GM21381 (cell line): ENCODE measurements around the gene ABCB4.
"Not testable (repeated sequence)": the region's sequence is repeated elsewhere in the genome, so short reads cannot be mapped to it uniquely, and the experiment has no call there.

Experiments used
- ATAC-seq: cut with Tn5 transposase; IDR thresholded peaks from one replicate; pipeline ENCODE4 v1.9.1; 2021; ENCODE audit warnings: mild to moderate bottlenecking, moderate library complexity; ENCODE audit not compliant: unreplicated experiment

ABCB4 gene

GRCh38 chr7:87479951-87480350 is 4.5 kb upstream of the ABCB4 start:
- ATAC-seq: no peak

GRCh38 chr7:87476179-87476557 is 688 bp upstream of the ABCB4 start:
- no peak for ATAC-seq

- ATAC-seq: peak; percentile 69
These were observed 734 bp downstream of the ABCB4 start for GRCh38 chr7:87474533-87475358.

DNA sequence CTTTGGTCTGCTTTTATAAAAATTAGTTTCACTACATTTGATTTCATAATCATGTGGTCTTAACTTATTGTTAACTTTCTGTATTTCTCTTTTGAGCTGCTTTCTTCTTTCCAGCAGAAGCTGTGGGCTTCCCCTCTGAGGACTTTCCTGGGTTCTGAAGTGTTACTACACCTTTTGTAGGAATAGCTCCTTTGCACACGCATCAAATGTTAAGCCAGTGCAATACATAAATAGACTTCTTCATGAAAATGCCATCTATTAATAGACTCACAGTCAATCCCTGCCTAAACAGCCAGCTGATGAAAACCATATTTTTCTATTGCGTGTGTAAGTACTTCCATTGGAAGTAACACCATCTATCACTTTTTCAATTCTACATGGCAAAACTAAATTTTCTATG is 1.5 kb downstream of the ABCB4 start:
- no peak for ATAC-seq

GRCh38 chr7:87473192-87473591 is 2.3 kb downstream of the ABCB4 start:
- ATAC-seq: no peak

- ATAC-seq: no peak
These were observed 4.0 kb downstream of the ABCB4 start for GRCh38 chr7:87471473-87471872.

DNA sequence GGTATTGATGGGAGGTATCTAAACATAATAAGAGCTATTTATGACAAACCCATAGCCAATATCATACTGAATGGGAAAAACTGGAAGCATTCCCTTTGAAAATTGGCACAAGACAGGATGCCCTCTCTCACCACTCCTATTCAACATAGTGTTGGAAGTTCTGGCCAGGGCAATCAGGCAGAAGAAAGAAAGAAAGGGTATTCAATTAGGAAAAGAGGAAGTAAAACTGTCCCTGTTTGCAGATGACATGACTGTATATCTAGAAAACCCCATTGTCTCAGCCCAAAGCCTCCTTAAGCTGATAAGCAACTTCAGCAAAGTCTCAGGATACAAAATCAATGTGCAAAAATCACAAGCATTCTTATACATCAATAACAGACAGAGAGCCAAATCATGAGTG is 6.3 kb downstream of the ABCB4 start:
- not testable (repeated sequence) for ATAC-seq

GRCh38 chr7:87465534-87465880 is 10.0 kb downstream of the ABCB4 start:
- not testable (repeated sequence) for ATAC-seq

GRCh38 chr7:87464830-87465533 is 10.5 kb downstream of the ABCB4 start:
- ATAC-seq: not testable (repeated sequence)

GRCh38 chr7:87463982-87464381 is 11.5 kb downstream of the ABCB4 start:
- no peak for ATAC-seq

- ATAC-seq: not testable (repeated sequence)
These were observed 15.0 kb downstream of the ABCB4 start for GRCh38 chr7:87460444-87460843.

DNA sequence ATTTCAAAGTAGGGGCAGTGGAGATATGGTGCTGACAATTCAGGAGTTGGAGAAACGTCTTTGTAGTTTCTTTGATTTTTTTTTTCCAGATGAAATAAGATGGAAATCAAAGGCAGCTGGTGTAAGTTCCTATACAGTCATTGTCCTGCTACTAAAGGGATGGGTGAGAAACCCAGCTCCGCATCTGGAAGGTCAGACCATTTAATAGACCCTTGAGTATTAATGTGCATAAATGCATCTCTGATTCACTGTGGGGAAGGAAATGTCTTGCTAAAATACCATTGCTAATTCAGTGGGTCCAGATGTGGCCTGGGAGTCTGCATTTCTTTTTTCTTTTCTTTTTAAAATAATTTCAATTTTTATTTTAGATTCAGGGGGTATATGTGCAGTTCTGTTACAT is 15.5 kb downstream of the ABCB4 start:
- no peak for ATAC-seq

DNA sequence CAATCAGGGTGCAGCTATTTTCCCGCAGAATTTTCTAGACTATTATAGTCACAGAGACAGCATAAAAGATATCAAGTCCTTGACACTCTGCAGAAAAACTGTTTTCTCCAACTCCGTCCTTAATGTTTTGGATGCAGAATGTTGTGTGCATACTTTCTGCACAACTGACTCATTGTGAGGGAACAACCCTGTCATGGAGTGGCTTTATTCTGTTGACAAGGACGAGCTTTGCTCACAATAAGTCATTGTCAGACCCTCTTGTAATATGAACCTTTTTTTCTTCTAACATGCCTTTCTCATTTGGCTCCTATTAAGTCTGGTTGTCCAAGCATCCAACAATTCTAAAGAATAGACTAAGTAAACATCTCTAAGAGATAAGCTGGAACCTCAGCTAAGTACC is 17.3 kb downstream of the ABCB4 start:
- ATAC-seq: no peak

DNA sequence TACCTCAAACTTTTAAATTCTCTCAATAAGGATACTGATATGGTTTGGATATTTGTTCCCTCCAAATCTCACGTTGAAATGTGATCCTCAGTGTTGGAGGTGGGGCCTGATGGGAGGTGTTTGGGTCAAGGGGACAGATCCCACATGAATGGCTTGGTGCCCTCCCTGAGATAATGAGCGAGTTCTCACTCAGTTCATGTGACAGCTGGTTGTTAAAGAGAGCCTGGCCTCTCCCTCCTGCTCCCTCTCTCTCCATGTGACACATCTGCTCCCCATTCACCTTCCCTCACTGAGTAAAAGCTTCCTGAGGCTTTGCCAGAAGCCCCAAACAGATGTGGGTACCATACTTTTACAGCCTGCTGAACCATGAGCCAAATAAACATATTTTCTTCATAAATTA is 19.2 kb downstream of the ABCB4 start:
- no peak for ATAC-seq

DNA sequence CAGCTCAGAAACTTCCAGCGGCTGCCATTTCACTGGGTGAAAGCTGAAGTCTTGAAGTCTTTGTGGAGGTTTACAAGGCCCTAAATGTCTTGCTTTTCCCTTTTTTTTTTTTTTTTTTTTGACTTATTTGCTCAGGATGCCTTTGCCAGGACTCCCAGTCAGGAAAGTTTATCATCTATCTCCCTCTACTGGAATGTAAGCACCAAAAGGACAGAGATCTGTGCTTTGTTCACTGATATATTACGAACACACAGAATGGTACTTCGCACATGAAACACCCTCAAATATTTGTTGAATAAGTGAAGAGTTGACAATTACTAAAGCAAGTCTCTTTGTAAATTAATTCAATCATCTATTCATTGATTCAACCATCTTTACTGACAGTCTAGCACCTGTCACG is 23.2 kb downstream of the ABCB4 start:
- no peak for ATAC-seq

- ATAC-seq: no peak
These were observed 24.3 kb downstream of the ABCB4 start for GRCh38 chr7:87451187-87451586.

DNA sequence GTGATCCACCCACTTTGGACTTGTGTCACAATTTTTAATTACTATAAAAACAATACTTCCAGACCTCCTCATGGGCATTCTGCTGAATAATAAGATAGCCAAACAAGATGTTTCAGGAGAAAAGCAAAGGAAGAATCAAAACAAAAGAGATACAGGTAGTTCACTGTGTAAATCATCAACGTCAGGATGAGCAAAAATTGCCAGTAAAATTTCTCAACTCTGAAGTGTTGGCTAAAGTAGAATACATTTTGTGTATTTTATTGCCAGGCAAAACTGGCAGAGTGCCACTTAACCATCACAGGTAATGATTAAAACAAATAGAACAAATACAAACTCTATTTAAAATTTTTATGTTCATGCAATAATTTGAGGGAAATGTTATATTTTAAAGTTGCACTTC is 24.8 kb downstream of the ABCB4 start:
- ATAC-seq: no peak

DNA sequence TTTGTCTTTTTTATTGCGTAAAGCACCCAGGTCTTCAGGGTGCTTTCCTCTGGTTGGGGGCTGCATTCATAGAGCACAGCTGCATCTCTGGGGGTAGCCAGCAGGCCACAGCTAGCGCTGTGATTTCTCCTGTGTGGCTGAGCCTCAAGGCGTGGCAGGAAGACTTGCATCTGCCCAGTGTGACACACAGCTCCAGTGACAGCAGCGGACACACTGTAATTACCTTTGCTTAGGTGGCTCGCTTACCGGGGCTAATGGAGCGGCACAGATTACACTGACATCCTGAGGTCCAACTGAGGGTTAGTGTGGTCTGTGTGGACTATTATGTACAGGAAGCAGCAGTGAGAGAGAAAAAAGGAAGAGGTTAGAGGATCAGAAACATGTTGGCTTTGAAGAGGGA is 27.1 kb downstream of the ABCB4 start:
- ATAC-seq: no peak

- no peak for ATAC-seq
These were observed 28.3 kb downstream of the ABCB4 start for GRCh38 chr7:87447116-87447635.

GRCh38 chr7:87445897-87446296 is 29.6 kb downstream of the ABCB4 start:
- ATAC-seq: peak; percentile 91

- no peak for ATAC-seq
These were observed 39.9 kb downstream of the ABCB4 start for GRCh38 chr7:87435546-87435945.

DNA sequence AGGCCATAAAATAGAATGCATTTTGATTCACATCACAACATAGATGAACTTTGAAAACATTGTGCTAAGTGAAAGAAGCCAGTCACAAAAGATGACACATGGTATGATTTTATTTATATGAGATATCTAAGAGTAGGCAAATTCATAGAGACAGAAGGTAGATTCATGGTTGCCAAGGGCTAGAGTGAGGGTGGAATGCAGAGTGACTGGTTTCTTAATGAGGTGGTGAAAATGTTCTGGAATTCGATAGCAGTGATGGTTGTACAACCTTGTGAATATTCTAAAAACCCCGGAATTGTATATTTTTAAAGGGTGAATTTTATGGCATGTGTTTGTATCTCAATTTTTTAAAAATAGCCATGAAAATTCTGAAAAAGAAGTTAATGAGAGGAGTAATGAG is 42.9 kb downstream of the ABCB4 start:
- ATAC-seq: no peak
